DOHH2 (cell line): Measurements from ENCODE around the gene PDE4B.
A peak's percentile ranks its signal among the peaks of the same experiment; 100 is the strongest.

Source experiments
- H3F3A ChIP-seq: fragments of 200-600 bp; sonication (generic), shearing (Covaris generic); 2 replicates; pipeline ENCODE4 v1.6.0; 2016; ENCODE audit warnings: antibody characterized with exemption, mild to moderate bottlenecking; ENCODE audit not compliant: control insufficient read depth, insufficient read depth
- H3K27ac ChIP-seq: fragments of 200-600 bp; sonication (generic); 2 replicates; pipeline ENCODE4 v1.5.1; 2014; ENCODE audit warnings: low read depth, mild to moderate bottlenecking, low read length, moderate library complexity
- H3K27me3 ChIP-seq: fragments of 200-600 bp; sonication (generic); 2 replicates; pipeline ENCODE4 v1.6.1; 2014; ENCODE audit warnings: mild to moderate bottlenecking, low read length, mixed read lengths; ENCODE audit not compliant: control insufficient read depth
- H3K36me3 ChIP-seq: fragments of 200-600 bp; sonication (generic); 2 replicates; pipeline ENCODE4 v1.6.1; 2014; ENCODE audit warnings: mild to moderate bottlenecking, low read length, moderate library complexity, mixed read lengths; ENCODE audit not compliant: control insufficient read depth
- H3K4me1 ChIP-seq: fragments of 200-600 bp; sonication (generic); 2 replicates; pipeline ENCODE4 v1.6.1; 2014; ENCODE audit warnings: mild to moderate bottlenecking, low read length, mixed read lengths; ENCODE audit not compliant: control insufficient read depth
- H3K4me2 ChIP-seq: fragments of 200-600 bp; sonication (generic); 2 replicates; pipeline ENCODE4 v1.6.0; 2014; ENCODE audit warnings: mild to moderate bottlenecking, low read length, moderate library complexity
- H3K4me3 ChIP-seq: fragments of 200-600 bp; sonication (generic); 2 replicates; pipeline ENCODE4 v1.5.1; 2014; ENCODE audit warnings: mild to moderate bottlenecking, low read length, mixed read lengths
- H3K79me2 ChIP-seq: fragments of 200-600 bp; sonication (generic); 2 replicates; pipeline ENCODE4 v1.6.1; 2014; ENCODE audit warnings: mild to moderate bottlenecking, low read length, mixed read lengths; ENCODE audit not compliant: control insufficient read depth
- H3K9me2 ChIP-seq: fragments of 200-600 bp; sonication (generic); replicated peaks from 2 replicates; pipeline ENCODE4 v1.6.1; 2014; ENCODE audit warnings: mild to moderate bottlenecking, low read length, mixed read lengths; ENCODE audit not compliant: control insufficient read depth
- H3K9me3 ChIP-seq: fragments of 200-600 bp; sonication (generic); 2 replicates; pipeline ENCODE4 v1.6.1; 2014; ENCODE audit warnings: antibody characterized with exemption, low read length, mixed read lengths; ENCODE audit not compliant: control insufficient read depth, insufficient read depth
- H4K20me1 ChIP-seq: fragments of 200-600 bp; sonication (generic); 2 replicates; pipeline ENCODE4 v1.6.0; 2014; ENCODE audit warnings: low read depth, mild to moderate bottlenecking, antibody characterized with exemption, low read length, moderate library complexity; ENCODE audit not compliant: control insufficient read depth, insufficient read depth
- CTCF ChIP-seq: fragments of 200-600 bp; sonication (generic); IDR thresholded peaks from one replicate; pipeline ENCODE4 v1.5.1; 2014; ENCODE audit warnings: antibody characterized with exemption, mild to moderate bottlenecking, low read depth, low read length; ENCODE audit not compliant: poor library complexity, severe bottlenecking
- EZH2phosphoT487 ChIP-seq: fragments of 200-600 bp; sonication (generic); IDR thresholded peaks from 2 replicates; pipeline ENCODE4 v1.6.1; 2017; ENCODE audit warnings: borderline replicate concordance, mild to moderate bottlenecking, antibody characterized with exemption, low read length, moderate library complexity, mixed read lengths

PDE4B gene

GRCh38 chr1:66336641-66336990 lies 543.9 kb downstream of the PDE4B start:
- peak overlapping the region; percentile 69 for H3K27ac ChIP-seq
- peak overlapping the region; percentile 61 for H3K4me3 ChIP-seq
- no peaks in the 10 kb centered on the region for H4K20me1 ChIP-seq
- H3K9me3 ChIP-seq, result no peaks in the 10 kb centered on the region
- peaks cover 23% of the 10 kb centered on the region for H3K27me3 ChIP-seq
- TF ChIP-seq EZH2phosphoT487, result no peak
- TF ChIP-seq CTCF, result no peak
- H3K9me2 ChIP-seq, result no peaks in the 10 kb centered on the region
- H3K79me2 ChIP-seq, result no peaks in the 10 kb centered on the region
- peak overlapping the region; percentile 82 for H3K4me2 ChIP-seq
- H3K4me1 ChIP-seq, result peaks cover 61% of the 10 kb centered on the region
- no peaks in the 10 kb centered on the region; the same call in 1 of the 2 replicates for H3F3A ChIP-seq
- H3K36me3 ChIP-seq, result no peaks in the 10 kb centered on the region

- no peak overlapping the region for H3K4me3 ChIP-seq
- H3K4me2 ChIP-seq, result no peak overlapping the region
- H3F3A ChIP-seq, result no peaks in the 10 kb centered on the region; the same call in 1 of the 2 replicates
- no peaks in the 10 kb centered on the region for H4K20me1 ChIP-seq
- H3K36me3 ChIP-seq, result no peaks in the 10 kb centered on the region
- peaks cover 17% of the 10 kb centered on the region for H3K27me3 ChIP-seq
- H3K79me2 ChIP-seq, result no peaks in the 10 kb centered on the region
- no peaks in the 10 kb centered on the region for H3K9me2 ChIP-seq
- H3K27ac ChIP-seq, result no peak overlapping the region
- peaks cover 55% of the 10 kb centered on the region for H3K4me1 ChIP-seq
- H3K9me3 ChIP-seq, result no peaks in the 10 kb centered on the region
- TF ChIP-seq EZH2phosphoT487 (no peak), CTCF (no peak)
These were observed 544.6 kb downstream of the PDE4B start for GRCh38 chr1:66337249-66337648.

- Histone ChIP-seq H3K36me3 (no peaks in the 10 kb centered on the region), H3K79me2 (no peaks in the 10 kb centered on the region), H3K27ac (no peak overlapping the region), H4K20me1 (no peaks in the 10 kb centered on the region), H3K9me3 (no peaks in the 10 kb centered on the region), H3K4me3 (no peak overlapping the region), H3K4me2 (peak overlapping the region; percentile 10; the same call in 1 of the 2 replicates), H3K9me2 (no peaks in the 10 kb centered on the region), H3F3A (no peaks in the 10 kb centered on the region; the same call in 1 of the 2 replicates), H3K4me1 (peaks cover 31% of the 10 kb centered on the region), H3K27me3 (no peaks in the 10 kb centered on the region; the same call in 1 of the 2 replicates)
- TF ChIP-seq CTCF, result no peak
- TF ChIP-seq EZH2phosphoT487, result no peak
These were observed 547.2 kb downstream of the PDE4B start for GRCh38 chr1:66339944-66340343.
